Measurements from ENCODE around the gene JUND.

Gene JUND

DNA sequence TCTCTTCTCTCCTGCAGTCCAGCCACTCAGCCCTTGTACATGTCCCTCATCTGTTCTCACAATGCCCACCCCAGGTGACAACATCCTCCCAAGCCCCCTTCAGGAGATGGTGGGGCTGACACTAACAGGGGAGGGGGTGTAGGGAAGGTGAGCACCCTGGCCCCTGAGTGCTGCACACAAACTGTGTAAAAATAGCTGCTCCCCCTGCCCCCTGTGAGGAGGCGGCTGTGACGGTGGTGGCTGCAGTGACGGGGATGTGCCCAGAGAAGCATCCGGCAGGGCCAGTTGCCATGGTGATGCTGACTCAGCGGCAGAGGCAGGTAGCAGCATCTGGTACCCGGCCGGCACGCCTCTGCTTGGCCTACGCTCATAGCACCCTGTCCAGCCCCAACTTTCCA is 13.0 kb upstream of the JUND start:
- no peak for DNase-seq (ENCODE audit: low read depth)
- H3K4me3 ChIP-seq (ENCODE audit: low read length): no peak overlapping the region

GRCh38 chr19:18293642-18294466 is 12.4 kb upstream of the JUND start:
- Histone ChIP-seq H3K4me1 (ENCODE audit: control insufficient read depth, insufficient read depth, low read length) (peaks cover 25% of the 10 kb centered on the region), H3K9me3 (ENCODE audit: control insufficient read depth, low read length) (no peaks in the 10 kb centered on the region), H3K9ac (ENCODE audit: low read length) (peak overlapping the region; percentile 88), H3K27me3 (replicated peaks; ENCODE audit: control insufficient read depth, insufficient read depth, low read length) (no peaks in the 10 kb centered on the region), H3K36me3 (ENCODE audit: control insufficient read depth, insufficient read depth, low read length, severe bottlenecking) (no peaks in the 10 kb centered on the region), H3K4me3 (ENCODE audit: low read length) (peak overlapping the region; percentile 85)
- DNase-seq (ENCODE audit: low read depth): no peak

More for the DNA sequence above, 13.0 kb upstream of the JUND start:
- no peaks in the 10 kb centered on the region for H3K27me3 ChIP-seq (replicated peaks; ENCODE audit: control insufficient read depth, insufficient read depth, low read length)
- H3K4me1 ChIP-seq (ENCODE audit: control insufficient read depth, insufficient read depth, low read length): peaks cover 25% of the 10 kb centered on the region
- H3K9ac ChIP-seq (ENCODE audit: low read length): no peak overlapping the region
- H3K36me3 ChIP-seq (ENCODE audit: control insufficient read depth, insufficient read depth, low read length, severe bottlenecking): no peaks in the 10 kb centered on the region
- no peaks in the 10 kb centered on the region for H3K9me3 ChIP-seq (ENCODE audit: control insufficient read depth, low read length)

DNA sequence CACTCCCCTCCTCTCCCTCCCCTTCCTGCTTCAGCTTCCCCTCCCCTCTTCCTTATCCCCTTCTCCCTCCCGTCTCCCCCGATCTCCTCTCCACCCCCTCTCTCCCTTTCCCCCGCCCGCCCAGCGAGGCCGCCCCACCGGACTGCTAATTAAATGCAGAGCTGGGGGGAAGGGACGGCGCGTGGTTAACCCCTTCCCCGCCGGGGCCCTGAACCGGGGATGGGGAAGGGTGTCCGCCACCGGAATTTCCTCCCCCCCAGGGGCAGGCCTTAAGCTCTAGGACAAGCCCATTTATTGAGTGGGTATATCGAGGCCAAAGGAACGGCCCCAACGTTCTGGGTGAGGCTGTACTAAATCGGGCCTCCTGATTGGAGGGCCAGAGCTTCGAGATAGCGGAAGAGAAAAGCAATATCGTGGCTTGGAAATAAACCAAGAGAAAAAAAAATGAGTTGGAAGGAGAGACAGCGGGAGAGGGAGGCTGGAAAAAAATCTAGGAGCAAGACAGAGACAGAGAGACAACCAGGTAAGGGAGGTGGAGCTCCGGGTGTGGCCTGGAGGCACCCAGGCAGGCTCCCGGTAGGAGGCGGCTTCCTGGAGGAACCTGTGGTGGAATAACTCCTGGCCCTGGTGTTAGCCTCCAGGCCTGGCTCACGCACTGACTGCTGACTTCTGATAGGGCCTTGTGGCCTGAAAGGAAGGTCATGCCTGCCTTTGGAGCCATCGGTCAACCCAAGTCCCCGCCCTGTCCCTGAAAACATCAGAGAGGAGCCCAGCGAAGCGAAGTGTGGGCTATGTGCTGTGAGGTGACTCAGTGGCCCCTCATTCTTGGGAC is 11.6 kb upstream of the JUND start:
- peak overlapping the region; percentile 85 for H3K4me3 ChIP-seq (ENCODE audit: low read length)
- peaks cover 25% of the 10 kb centered on the region for H3K4me1 ChIP-seq (ENCODE audit: control insufficient read depth, insufficient read depth, low read length)
- H3K9ac ChIP-seq (ENCODE audit: low read length): peak overlapping the region; percentile 88
- no peaks in the 10 kb centered on the region for H3K36me3 ChIP-seq (ENCODE audit: control insufficient read depth, insufficient read depth, low read length, severe bottlenecking)
- no peaks in the 10 kb centered on the region for H3K9me3 ChIP-seq (ENCODE audit: control insufficient read depth, low read length)
- no peaks in the 10 kb centered on the region for H3K27me3 ChIP-seq (replicated peaks; ENCODE audit: control insufficient read depth, insufficient read depth, low read length)
- peak; percentile 73 for DNase-seq (ENCODE audit: low read depth)

- DNase-seq (ENCODE audit: low read depth): no peak
- H3K4me3 ChIP-seq (ENCODE audit: low read length): peak overlapping the region; percentile 85
- peaks cover 25% of the 10 kb centered on the region for H3K4me1 ChIP-seq (ENCODE audit: control insufficient read depth, insufficient read depth, low read length)
- H3K9me3 ChIP-seq (ENCODE audit: control insufficient read depth, low read length): no peaks in the 10 kb centered on the region
- H3K9ac ChIP-seq (ENCODE audit: low read length): peak overlapping the region; percentile 88
- no peaks in the 10 kb centered on the region for H3K36me3 ChIP-seq (ENCODE audit: control insufficient read depth, insufficient read depth, low read length, severe bottlenecking)
- H3K27me3 ChIP-seq (replicated peaks; ENCODE audit: control insufficient read depth, insufficient read depth, low read length): no peaks in the 10 kb centered on the region
Observed at GRCh38 chr19:18292462-18292809, 11.0 kb upstream of the JUND start.

- H3K9ac ChIP-seq (ENCODE audit: low read length): peak overlapping the region; percentile 88
- H3K4me1 ChIP-seq (ENCODE audit: control insufficient read depth, insufficient read depth, low read length): peaks cover 25% of the 10 kb centered on the region
- no peaks in the 10 kb centered on the region for H3K36me3 ChIP-seq (ENCODE audit: control insufficient read depth, insufficient read depth, low read length, severe bottlenecking)
- DNase-seq (ENCODE audit: low read depth): peak; percentile 83
- no peaks in the 10 kb centered on the region for H3K27me3 ChIP-seq (replicated peaks; ENCODE audit: control insufficient read depth, insufficient read depth, low read length)
- no peaks in the 10 kb centered on the region for H3K9me3 ChIP-seq (ENCODE audit: control insufficient read depth, low read length)
- peak overlapping the region; percentile 85 for H3K4me3 ChIP-seq (ENCODE audit: low read length)
Observed at GRCh38 chr19:18291590-18292461, 10.4 kb upstream of the JUND start.

- Histone ChIP-seq H3K9me3 (ENCODE audit: control insufficient read depth, low read length) (no peaks in the 10 kb centered on the region), H3K27me3 (replicated peaks; ENCODE audit: control insufficient read depth, insufficient read depth, low read length) (no peaks in the 10 kb centered on the region), H3K36me3 (ENCODE audit: control insufficient read depth, insufficient read depth, low read length, severe bottlenecking) (no peaks in the 10 kb centered on the region), H3K4me1 (ENCODE audit: control insufficient read depth, insufficient read depth, low read length) (peaks cover 25% of the 10 kb centered on the region), H3K9ac (ENCODE audit: low read length) (peak overlapping the region; percentile 88), H3K4me3 (ENCODE audit: low read length) (peak overlapping the region; percentile 85)
- DNase-seq (ENCODE audit: low read depth): no peak
Observed at GRCh38 chr19:18291019-18291524, 9.7 kb upstream of the JUND start.

DNA sequence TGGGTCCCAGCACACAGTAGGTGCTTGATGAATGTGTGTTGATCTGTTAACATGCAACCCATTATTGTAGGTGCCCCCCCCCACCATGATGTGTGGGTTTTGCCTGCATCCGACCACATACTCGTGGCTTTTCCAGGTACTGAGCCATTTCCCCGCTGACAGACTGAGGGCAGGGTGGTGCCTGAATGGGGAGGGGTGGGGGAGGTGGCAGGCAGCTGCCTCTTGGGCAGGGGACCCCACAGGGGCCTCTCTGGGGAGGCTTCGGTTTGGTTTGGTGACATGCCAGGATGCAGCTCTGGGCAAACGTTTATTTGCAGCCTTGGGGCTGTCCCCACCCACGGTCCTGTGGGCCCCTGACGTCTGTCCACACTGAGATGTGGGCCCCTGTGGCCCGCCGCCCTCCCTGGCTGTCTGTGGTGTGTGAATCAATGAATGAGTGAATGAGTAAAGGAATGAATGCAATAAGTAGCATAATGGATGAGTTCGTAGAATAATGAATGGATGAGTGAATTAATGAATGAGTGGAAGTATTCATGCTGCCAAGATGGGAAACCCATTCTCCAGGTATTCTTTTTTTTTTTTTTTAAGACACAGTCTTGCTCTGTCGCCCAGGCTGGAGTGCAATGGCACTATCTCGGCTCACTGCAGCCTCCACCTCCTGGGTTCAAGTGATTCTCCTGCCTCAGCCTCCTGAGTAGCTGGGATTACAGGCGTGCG is 9.0 kb upstream of the JUND start:
- no peak overlapping the region for H3K4me3 ChIP-seq (ENCODE audit: low read length)
- no peaks in the 10 kb centered on the region for H3K27me3 ChIP-seq (replicated peaks; ENCODE audit: control insufficient read depth, insufficient read depth, low read length)
- no peaks in the 10 kb centered on the region for H3K9me3 ChIP-seq (ENCODE audit: control insufficient read depth, low read length)
- H3K4me1 ChIP-seq (ENCODE audit: control insufficient read depth, insufficient read depth, low read length): peaks cover 25% of the 10 kb centered on the region
- H3K36me3 ChIP-seq (ENCODE audit: control insufficient read depth, insufficient read depth, low read length, severe bottlenecking): no peaks in the 10 kb centered on the region
- no peak overlapping the region for H3K9ac ChIP-seq (ENCODE audit: low read length)
- DNase-seq (ENCODE audit: low read depth): peak; percentile 35

GRCh38 chr19:18289471-18290301 is 8.3 kb upstream of the JUND start:
- peaks cover 30% of the 10 kb centered on the region for H3K4me1 ChIP-seq (ENCODE audit: control insufficient read depth, insufficient read depth, low read length)
- no peak overlapping the region for H3K4me3 ChIP-seq (ENCODE audit: low read length)
- H3K27me3 ChIP-seq (replicated peaks; ENCODE audit: control insufficient read depth, insufficient read depth, low read length): no peaks in the 10 kb centered on the region
- H3K36me3 ChIP-seq (ENCODE audit: control insufficient read depth, insufficient read depth, low read length, severe bottlenecking): no peaks in the 10 kb centered on the region
- no peak overlapping the region for H3K9ac ChIP-seq (ENCODE audit: low read length)
- DNase-seq (ENCODE audit: low read depth): peak; percentile 24
- no peaks in the 10 kb centered on the region for H3K9me3 ChIP-seq (ENCODE audit: control insufficient read depth, low read length)

GRCh38 chr19:18287836-18288772 is 6.7 kb upstream of the JUND start:
- peaks cover 24% of the 10 kb centered on the region for H3K4me1 ChIP-seq (ENCODE audit: control insufficient read depth, insufficient read depth, low read length)
- no peak overlapping the region for H3K9ac ChIP-seq (ENCODE audit: low read length)
- H3K36me3 ChIP-seq (ENCODE audit: control insufficient read depth, insufficient read depth, low read length, severe bottlenecking): no peaks in the 10 kb centered on the region
- no peaks in the 10 kb centered on the region for H3K9me3 ChIP-seq (ENCODE audit: control insufficient read depth, low read length)
- H3K27me3 ChIP-seq (replicated peaks; ENCODE audit: control insufficient read depth, insufficient read depth, low read length): no peaks in the 10 kb centered on the region
- no peak overlapping the region for H3K4me3 ChIP-seq (ENCODE audit: low read length)
- peak; percentile 56 for DNase-seq (ENCODE audit: low read depth)
